ENCODE measurements around the gene CFAP45.
A peak's percentile ranks its signal among the peaks of the same experiment; 100 is the strongest.

Gene CFAP45

GRCh38 chr1:159900086-159900680, at the start of gene CFAP45:
CFAP45 (minus strand) TSS chr1:159900165; CDS start chr1:159900098, 67 bp downstream.
- DNase-seq, result peak; percentile 45

DNA sequence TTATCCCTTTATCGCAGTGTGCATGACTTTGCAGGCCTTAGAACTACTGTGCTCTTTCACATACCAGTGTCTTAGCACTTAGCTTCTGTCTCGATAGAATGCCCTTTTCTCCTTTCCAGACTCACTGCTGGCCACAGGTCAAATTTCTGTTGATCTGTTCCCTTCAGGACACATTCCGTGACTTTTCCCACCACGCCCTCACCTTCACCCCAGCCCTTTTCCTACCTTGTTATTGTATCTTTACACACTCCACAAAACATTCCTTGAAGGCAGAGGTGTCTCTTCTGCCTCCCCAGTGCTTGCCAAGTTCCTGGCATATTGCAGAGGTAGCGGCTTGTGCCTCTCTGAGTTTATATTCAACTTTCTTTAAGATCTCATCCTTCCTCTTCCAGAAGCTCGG, 49.2 kb upstream of the CFAP45 start:
- DNase-seq, result no peak

DNA sequence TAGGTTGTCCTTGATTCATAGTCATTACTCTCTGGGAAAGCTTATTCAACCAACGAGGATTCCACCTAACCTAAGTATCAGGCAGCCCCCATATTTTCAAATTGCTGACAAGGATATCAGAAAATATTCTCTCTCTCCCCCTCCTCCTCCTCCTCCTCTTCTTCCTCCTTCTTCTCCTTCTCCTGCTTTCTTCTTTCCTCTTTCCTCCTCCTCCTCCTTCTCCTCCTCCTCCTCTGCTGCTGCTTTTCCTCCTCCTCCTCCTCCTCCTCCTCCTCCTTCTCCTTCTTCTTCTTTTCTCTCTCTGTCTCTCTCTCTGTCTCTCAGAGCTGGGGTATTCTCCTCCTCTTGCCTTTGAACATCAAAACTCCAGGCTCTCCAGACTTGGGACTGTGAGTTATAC, 48.0 kb upstream of the CFAP45 start:
- no peak for DNase-seq

DNA sequence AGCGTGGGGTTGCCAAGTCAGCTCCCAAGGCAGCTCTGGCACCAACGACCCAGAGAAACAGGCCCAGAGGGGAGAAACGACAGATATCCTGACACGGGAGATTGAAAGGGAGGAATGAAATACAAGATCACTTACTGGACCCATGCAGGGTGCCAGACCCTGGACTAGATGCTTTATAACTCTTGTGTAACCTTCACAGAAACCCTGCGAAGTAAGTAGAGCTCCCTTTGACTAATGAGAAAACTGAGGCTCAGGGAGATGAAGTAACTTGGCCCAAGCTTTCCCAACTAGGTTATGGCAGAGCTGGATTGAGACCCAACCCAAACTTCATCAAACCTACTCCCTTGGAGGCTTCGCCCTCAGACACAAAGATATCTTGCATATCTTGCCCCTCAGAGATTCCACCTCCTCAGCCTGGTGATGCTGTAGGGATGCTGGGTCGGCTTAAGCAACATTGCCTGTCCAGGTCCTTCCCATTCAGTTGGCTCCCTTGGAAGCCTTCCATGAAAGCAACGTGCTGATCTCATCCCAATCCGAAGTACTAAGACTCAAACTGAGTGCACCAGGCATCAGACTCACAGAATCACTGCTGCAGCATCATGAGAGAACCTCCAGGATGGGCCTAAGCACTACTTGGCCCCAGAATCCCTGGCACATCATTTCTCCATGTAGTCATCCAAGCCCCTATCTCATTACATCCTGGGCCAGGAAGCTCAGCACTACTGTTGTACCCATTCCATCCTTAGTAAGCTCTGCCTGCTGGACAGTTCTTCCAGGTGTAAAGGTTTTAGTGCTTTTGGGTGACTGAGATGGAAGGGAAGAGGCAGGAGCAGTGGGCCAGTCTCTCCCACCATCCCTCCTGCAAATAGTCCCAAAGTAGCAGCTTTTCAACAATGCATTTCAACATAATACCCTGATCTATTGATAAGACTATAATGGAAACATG, 46.5 kb upstream of the CFAP45 start:
- no peak for DNase-seq

DNA sequence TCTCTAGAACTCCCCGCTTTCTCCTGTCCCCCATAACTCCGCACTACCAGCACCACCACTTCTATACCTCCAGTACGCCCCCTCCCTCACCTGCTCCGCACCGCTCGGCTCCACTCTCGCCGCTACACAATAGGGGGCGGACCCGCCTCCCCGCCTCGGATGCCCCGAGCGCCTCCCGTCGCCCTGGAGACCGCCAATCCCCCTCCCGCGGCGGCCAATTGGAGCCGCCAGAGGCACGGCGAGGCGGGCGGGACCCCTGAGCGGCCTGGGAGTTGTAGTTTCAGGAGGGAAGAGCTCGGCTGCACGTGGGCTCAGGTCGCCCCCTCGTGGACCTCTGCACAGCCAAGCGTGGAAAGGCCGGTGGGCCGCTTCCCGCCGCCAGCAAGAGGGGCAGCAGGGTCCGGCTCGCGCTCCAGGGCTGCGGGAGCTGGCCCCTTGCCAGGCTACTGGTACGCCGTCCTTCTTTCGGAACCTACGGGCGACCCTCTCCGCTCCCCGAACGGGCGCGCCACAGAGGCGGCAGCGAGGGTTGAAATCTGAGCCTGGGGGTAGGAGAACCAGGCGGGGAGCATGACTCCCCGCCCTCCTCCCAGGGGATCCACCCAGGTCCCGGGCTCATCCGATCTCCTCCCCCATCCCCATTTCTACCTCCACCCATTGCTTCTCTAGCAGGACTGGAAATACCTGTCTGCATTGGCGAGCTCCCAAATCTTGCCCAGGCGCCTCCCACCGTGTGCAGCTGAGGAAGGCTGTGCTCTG, 45.7 kb upstream of the CFAP45 start, which contains the start of gene IGSF9:
Gene IGSF9 (minus strand): TSS at position 131 of the 759 bp plus-strand sequence. CDS start 2,159 bp downstream, outside the sequence.
- DNase-seq, result peak; percentile 94

GRCh38 chr1:159944623-159945455, 44.9 kb upstream of the CFAP45 start:
- no peak for DNase-seq

DNA sequence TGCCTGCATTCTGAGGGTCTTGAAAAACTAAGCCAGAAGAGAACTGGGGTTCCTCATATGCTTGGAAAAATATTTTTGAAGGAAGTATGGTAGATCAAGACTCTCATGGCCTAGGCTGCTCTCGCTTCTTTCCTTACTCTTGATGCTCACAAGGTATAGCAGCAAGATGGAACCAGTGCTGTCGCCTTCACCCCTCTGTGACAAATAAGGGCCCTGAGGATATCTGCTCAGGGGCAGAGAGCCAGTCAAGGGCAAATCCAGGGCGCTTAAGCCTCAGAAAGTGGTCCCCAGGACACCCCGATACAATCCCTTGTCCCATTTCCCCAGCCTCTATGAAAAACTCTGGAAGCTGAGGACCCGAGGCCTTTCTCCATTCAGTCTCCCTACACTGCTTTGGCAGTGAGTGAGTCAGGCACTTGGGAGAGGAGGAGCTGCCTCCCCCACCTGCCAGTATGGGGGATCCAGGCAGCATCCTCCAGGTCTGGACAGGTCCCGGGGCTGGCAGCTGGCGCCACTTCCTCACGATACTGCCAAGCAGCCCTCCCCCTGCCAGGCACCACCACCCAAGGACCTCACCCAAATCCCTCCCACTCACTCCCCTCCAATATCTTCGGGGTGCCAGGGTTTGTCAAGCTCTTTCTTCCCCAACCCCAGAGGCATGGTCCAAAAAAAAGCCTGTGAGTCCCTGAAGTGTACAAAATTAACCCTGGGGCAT, 44.1 kb upstream of the CFAP45 start:
- no peak for DNase-seq

DNA sequence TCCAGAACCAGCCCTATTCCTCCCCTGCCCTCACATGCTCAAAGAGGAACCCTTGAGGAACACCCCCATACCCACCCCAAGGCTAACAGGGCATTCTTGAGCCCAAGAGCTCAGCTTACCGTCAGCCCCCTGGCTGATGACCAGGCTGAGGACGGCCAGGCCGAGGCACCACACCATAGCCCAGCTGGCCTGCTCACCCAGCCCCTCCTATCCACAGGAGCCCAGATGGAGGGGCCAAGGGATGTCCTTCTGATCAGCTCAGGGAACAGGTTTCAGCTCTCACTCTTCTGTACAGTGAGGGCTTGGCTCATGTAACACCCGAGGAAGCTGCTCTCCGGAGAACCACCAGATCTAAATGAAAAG, 43.3 kb upstream of the CFAP45 start:
- no peak for DNase-seq

DNA sequence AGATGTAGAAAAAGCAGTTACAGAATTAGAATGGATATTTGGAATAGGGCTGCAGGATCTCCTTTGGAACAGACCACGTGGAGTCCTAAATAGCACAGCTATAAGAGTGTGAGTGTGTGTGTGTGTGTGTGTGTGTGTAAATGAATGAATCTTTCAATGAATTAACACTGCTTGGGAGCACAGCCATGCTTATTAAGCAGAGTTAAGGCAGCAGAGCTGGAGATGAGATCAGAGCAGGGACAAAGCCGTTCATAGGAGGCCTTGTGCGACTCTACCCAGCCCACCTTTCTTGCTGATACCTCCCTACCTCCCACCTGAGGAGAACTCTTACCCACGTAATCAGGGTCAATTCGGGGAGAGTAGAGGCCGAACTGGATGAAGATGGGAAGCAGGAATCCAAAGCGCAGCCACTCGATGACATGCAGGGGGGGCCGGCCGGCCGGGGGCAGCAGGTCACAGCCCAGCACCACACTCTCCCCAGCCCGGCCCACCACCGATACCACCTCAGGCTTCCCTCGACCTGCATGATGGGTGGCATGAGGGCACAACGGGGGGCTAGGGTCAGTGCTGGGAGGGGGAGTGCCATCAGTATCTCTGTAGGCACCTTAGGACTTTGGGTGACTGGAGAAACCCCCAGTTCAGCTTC, 42.8 kb upstream of the CFAP45 start:
- no peak for DNase-seq

GRCh38 chr1:159941591-159942560, 41.9 kb upstream of the CFAP45 start:
- peak; percentile 10 for DNase-seq

- DNase-seq, result no peak
These were observed 41.2 kb upstream of the CFAP45 start for GRCh38 chr1:159941141-159941540.

- DNase-seq, result no peak
These were observed 40.1 kb upstream of the CFAP45 start for GRCh38 chr1:159940006-159940620.

DNA sequence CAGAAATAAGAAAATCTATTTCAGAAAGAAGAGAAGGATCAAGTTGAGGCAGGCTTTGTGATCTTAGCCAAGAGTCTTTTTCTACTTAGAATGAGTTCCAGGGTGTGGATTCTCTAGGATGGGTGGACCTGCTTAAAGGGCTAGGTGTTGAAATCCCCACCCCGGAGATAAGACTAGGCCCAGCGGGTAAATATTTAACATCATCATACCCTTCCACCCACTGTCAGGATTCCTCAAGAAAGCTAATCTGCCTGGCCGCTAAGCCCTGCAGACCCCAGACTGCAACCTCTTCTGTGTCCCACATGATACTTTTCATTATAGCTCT, 39.7 kb upstream of the CFAP45 start:
- no peak for DNase-seq

DNA sequence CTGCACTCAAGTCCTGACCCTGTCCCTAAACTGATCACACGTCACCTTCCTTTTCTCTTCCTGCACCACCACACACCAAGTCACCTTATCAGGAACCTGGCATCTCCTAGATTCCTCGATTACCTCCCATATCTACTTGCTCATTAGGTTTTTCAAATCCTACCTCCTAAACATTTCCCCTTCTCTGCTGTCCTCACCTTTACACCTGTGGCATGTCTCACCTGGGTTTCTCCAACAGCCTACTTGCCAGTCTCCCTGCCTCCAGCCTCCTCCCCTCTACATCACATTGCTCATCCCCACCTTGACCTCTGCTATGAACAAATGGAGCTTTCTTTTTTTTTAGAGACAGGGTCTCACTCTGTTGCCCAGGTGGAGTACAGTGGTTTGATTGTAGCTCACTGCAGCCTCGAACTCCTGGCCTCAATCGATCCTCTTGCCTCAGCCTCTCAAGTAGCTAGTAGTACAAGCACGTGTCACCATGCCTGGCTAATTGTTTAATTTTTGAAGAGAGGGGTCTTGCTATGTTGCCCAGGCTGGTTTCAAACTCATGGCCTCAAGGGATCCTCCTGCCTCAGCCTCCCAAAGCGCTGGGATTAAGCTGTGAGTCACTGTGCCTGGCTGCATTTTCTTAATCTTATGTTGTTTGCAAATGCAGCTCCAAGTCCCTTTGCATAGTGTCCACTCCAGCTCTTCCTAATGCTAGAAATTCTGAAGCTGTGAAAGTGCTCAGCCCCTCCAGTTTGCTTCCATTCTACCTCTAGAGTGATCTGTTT, 39.1 kb upstream of the CFAP45 start:
- no peak for DNase-seq

- DNase-seq, result no peak
These were observed 38.4 kb upstream of the CFAP45 start for GRCh38 chr1:159938211-159938852.

DNA sequence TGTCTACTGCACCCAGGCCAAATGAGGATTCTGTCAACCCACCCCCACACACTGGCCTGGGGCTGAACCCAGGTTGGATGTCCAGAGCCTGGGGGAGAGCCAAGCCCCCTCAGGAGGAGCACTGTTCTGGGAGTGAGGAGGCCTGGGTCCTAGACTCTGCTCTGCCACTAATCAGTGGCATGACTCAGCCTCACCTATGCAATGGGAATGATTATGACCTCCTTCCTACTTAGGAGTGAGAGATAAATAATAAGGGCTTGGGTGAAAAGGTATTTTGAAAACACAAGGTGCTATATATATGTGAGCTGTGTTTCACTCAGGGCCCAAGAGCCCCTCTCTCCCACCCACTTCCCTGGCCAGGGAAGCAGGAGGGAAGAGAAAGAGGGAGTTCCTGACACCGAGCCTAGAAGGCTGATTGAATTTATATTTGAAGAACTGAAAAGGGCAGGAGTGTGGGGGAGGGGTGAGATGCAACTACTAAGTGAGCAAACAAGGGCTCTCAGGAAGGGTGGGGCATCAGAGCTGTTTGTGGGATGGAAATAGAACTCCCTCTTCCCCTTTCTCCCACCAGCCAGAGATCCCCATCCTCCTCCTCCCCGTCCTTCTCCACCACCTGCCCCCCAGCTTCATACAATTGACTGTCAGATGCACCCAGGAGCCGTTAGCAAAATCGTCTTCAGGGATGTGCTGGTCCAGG, 37.2 kb upstream of the CFAP45 start:
- no peak for DNase-seq

- DNase-seq, result peak; percentile 44
These were observed 36.4 kb upstream of the CFAP45 start for GRCh38 chr1:159936273-159936904.

Measured in NCI-H1092 treated with DMSO at 0.1 percent for 48 hours (cell line).